ENCODE measurements around the gene APPL1.

Gene APPL1

GRCh38 chr3:57274845-57275244, 47.3 kb downstream of the APPL1 start:
- no peak for DNase-seq

- DNase-seq: no peak
Measured at GRCh38 chr3:57275393-57275792, 47.9 kb downstream of the APPL1 start.

GRCh38 chr3:57278237-57278636, 50.7 kb downstream of the APPL1 start:
- no peak for DNase-seq

GRCh38 chr3:57279685-57280084, 52.2 kb downstream of the APPL1 start:
- DNase-seq: no peak

GRCh38 chr3:57281715-57282114, 54.2 kb downstream of the APPL1 start:
- peak; percentile 32 for DNase-seq

- no peak for DNase-seq
Measured at GRCh38 chr3:57283334-57283733, 55.8 kb downstream of the APPL1 start.

GRCh38 chr3:57287205-57287604, 59.7 kb downstream of the APPL1 start:
- no peak for DNase-seq

- no peak for DNase-seq
Measured at GRCh38 chr3:57288403-57288802, 60.9 kb downstream of the APPL1 start.

- no peak for DNase-seq
Measured at GRCh38 chr3:57292159-57292896, 64.8 kb downstream of the APPL1 start, which contains the start of gene ASB14. ASB14 (minus strand) TSS chr3:57292685; CDS start chr3:57292033, 652 bp downstream.

- no peak for DNase-seq
Measured at GRCh38 chr3:57292897-57293526, 65.5 kb downstream of the APPL1 start.

GRCh38 chr3:57298041-57298440, 70.5 kb downstream of the APPL1 start:
- peak; percentile 15 for DNase-seq

GRCh38 chr3:57303520-57303919, 76.0 kb downstream of the APPL1 start:
- DNase-seq: peak; percentile 31

- no peak for DNase-seq
Measured at GRCh38 chr3:57309769-57310360, 82.3 kb downstream of the APPL1 start.

- no peak for DNase-seq
Measured at GRCh38 chr3:57314204-57314603, 86.7 kb downstream of the APPL1 start.
